Measurements from ENCODE around the gene NPEPPS.

The NPEPPS gene

DNA sequence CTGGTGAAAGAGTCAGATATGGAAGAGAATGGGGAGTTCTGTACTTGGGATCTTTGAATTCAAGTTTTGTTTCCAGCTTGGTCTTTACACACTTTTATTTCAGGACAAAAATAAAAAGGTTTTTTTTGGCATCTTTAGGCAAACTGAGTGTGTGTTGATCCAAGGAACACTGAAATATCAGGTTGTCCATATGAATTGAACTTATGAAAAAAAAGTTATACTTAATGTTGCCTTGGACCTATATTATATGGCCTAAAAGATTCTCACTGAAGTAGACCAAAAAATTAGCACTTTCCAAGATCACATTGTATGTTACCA lies 133.7 kb downstream of the NPEPPS start:
- H3K36me3 ChIP-seq: peaks cover 97% of the 10 kb centered on the region
- TF ChIP-seq, protein P1, sequence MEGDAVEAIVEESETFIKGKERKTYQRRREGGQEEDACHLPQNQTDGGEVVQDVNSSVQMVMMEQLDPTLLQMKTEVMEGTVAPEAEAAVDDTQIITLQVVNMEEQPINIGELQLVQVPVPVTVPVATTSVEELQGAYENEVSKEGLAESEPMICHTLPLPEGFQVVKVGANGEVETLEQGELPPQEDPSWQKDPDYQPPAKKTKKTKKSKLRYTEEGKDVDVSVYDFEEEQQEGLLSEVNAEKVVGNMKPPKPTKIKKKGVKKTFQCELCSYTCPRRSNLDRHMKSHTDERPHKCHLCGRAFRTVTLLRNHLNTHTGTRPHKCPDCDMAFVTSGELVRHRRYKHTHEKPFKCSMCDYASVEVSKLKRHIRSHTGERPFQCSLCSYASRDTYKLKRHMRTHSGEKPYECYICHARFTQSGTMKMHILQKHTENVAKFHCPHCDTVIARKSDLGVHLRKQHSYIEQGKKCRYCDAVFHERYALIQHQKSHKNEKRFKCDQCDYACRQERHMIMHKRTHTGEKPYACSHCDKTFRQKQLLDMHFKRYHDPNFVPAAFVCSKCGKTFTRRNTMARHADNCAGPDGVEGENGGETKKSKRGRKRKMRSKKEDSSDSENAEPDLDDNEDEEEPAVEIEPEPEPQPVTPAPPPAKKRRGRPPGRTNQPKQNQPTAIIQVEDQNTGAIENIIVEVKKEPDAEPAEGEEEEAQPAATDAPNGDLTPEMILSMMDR (IDR thresholded peaks at IDR 0.05; ENCODE audit: low read depth, low read length): no peak
- H3K27me3 ChIP-seq (ENCODE audit: insufficient read depth, low read depth, severe bottlenecking): no peaks in the 10 kb centered on the region

DNA sequence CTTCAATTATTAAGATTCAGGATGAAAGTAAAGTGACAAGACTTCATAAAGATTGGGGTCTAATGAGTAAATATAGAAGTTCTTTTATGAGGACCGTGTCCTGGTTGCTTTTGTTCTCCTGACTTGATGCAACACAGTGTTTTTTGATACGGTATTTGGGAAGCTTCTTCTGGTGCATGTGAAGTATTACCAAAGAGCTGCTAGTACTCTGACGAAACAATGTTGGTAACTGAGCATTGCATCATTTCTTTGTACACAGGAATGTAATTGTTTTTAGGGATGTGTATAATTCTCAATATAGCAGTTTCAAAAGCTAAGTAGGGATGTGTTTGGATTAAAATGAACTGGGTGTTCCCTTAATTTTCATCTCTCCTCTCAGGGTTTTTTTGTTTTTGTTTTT lies 134.7 kb downstream of the NPEPPS start:
- DNase-seq: no peak
- Histone ChIP-seq H3K36me3 (peaks cover 97% of the 10 kb centered on the region), H3K4me3 (ENCODE audit: low read depth, low read length) (no peak overlapping the region), H3K27ac (no peak overlapping the region), H3K27me3 (ENCODE audit: insufficient read depth, low read depth, severe bottlenecking) (no peaks in the 10 kb centered on the region), H3K9me3 (ENCODE audit: severe bottlenecking) (no peaks in the 10 kb centered on the region)
- TF ChIP-seq, protein P1 (IDR thresholded peaks at IDR 0.05; ENCODE audit: low read depth, low read length): no peak

More for the DNA sequence above, 133.7 kb downstream of the NPEPPS start:
- no peak for DNase-seq
- Histone ChIP-seq H3K4me3 (ENCODE audit: low read depth, low read length) (no peak overlapping the region), H3K27ac (no peak overlapping the region), H3K9me3 (ENCODE audit: severe bottlenecking) (no peaks in the 10 kb centered on the region)

DNA sequence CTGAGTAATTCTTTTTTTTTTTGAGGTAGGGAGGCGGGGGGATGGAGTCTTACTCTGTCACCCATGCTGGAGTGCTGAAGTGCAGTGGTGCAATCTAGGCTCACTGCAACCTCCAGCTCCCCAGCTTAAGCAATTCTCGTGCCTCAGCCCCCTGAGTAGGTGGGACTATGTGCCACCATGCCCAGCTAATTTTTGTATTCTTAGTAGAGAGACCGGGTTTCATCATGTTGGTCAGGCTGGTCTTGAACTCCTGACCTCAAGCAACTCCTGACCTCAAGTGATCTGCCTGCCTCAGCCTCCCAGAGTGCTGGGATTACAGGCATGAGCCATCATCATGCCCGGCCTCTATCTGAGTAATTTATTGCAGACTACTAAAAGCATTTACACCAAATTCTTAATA lies 138.2 kb downstream of the NPEPPS start:
- DNase-seq: no peak
- Histone ChIP-seq H3K27me3 (ENCODE audit: insufficient read depth, low read depth, severe bottlenecking) (no peaks in the 10 kb centered on the region), H3K9me3 (ENCODE audit: severe bottlenecking) (no peaks in the 10 kb centered on the region), H3K4me3 (ENCODE audit: low read depth, low read length) (no peak overlapping the region), H3K27ac (no peak overlapping the region; the same call in 1 of the 2 replicates), H3K36me3 (peaks cover 97% of the 10 kb centered on the region)
- TF ChIP-seq, protein P1 (IDR thresholded peaks at IDR 0.05; ENCODE audit: low read depth, low read length): no peak

DNA sequence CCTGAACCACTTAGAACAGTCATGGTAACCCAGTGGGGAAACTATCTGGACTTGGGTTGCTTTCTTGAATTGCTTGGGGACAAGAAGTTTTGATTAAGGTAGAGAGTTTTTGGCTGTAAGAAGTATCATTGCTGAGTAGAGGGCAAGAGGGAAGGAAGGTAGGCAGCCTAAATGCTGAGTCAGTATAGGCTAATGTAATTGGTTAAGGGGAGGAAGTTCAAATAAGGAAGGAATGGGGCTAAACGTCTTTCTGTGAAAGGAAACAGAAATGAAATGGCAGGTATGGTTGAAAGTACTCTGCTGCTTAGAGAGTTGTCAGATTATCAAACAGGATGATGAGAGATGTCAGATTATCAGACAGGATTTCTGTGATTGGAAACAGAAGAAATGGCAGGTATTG lies 139.2 kb downstream of the NPEPPS start:
- H3K27me3 ChIP-seq (ENCODE audit: insufficient read depth, low read depth, severe bottlenecking): no peaks in the 10 kb centered on the region
- H3K9me3 ChIP-seq (ENCODE audit: severe bottlenecking): no peaks in the 10 kb centered on the region
- no peak overlapping the region for H3K4me3 ChIP-seq (ENCODE audit: low read depth, low read length)
- TF ChIP-seq, protein P1 (IDR thresholded peaks at IDR 0.05; ENCODE audit: low read depth, low read length): no peak
- H3K27ac ChIP-seq: peak overlapping the region; percentile 30
- peaks cover 97% of the 10 kb centered on the region for H3K36me3 ChIP-seq
- DNase-seq: no peak
